ENCODE data around the gene ANKLE1. TPM values are rescaled to one million over a fixed set of nuclear protein-coding genes. Genes with fewer than 3 reads are reported as not detected.

ANKLE1 gene
- total and polyA plus RNA-seq, 10 of the 15 experiments (the other 5 are each of a cell fraction or from before 2014, with no cell fraction given): 2.2 to 17.9 (median 10.9) TPM

- no peak for ATAC-seq
- H3K4me3 ChIP-seq: no peak overlapping the region
- H3K36me3 ChIP-seq (ENCODE audit: control insufficient read depth in 2 of 2, insufficient read depth in 2 of 2, low read length in 1 of 2): peaks cover 5 to 15% of the 10 kb centered on the region in 2 experiments; a peak in 3 of 4 replicates
- no peaks in the 10 kb centered on the region for H3K79me2 ChIP-seq (ENCODE audit: control insufficient read depth, insufficient read depth, low read length)
- H3K27ac ChIP-seq (ENCODE audit: control insufficient read depth, insufficient read depth): no peak overlapping the region
- in situ Hi-C loops (cut with MboI) (no loop called here), intact Hi-C loops (cut with micrococcal nuclease; ENCODE audit: unreplicated experiment) (no loop called here)
- H2AFZ ChIP-seq (ENCODE audit: control insufficient read depth, low read depth, low read length): no peak overlapping the region
- H3K27me3 ChIP-seq (replicated peaks in 1 of 2; ENCODE audit: control insufficient read depth in 2 of 2, insufficient read depth in 2 of 2, low read length in 1 of 2): no peaks in the 10 kb centered on the region
- H3K4me1 ChIP-seq (ENCODE audit: control insufficient read depth, insufficient read depth, low read length): no peaks in the 10 kb centered on the region
- FAIRE-seq: no peak
- POLR2A ChIA-PET: no interaction called here
- H3K4me2 ChIP-seq (ENCODE audit: control insufficient read depth, insufficient read depth): no peak overlapping the region
- SMC1A ChIA-PET (ENCODE audit: uncharacterized antibody, unreplicated experiment): no interaction called here
- 86% methylated on average over 11 of the region's 11 CpGs for WGBS (ENCODE audit: insufficient coverage, insufficient replicate concordance, low lambda C conversion rate, missing lambda C conversion rate)
- RAD21 ChIA-PET (ENCODE audit: unreplicated experiment): no interaction called here
- H3K9ac ChIP-seq (ENCODE audit: control insufficient read depth, insufficient read depth, low read length): no peak overlapping the region
- H3K9me3 ChIP-seq (replicated peaks; ENCODE audit: control insufficient read depth, insufficient read depth, low read length): no peaks in the 10 kb centered on the region
- no peaks in the 10 kb centered on the region for H4K20me1 ChIP-seq (ENCODE audit: control insufficient read depth, insufficient read depth)
- CTCF ChIA-PET: interaction anchor here (0.5 kb wide), 1 partner anchor 240 kb away, joined by 3 read pairs; no protein-coding TSS in a partner anchor
- no peak for DNase-seq (ENCODE audit: low read depth, low spot score)
- TF ChIP-seq RAD21 (IDR thresholded peaks at IDR 0.05; ENCODE audit: insufficient read depth, low read depth, low read length) (no peak), BCL3 (IDR thresholded peaks at IDR 0.05; ENCODE audit: borderline replicate concordance, insufficient read depth, low read depth, low read length, poor library complexity, severe bottlenecking) (no peak), SPI1 (IDR thresholded peaks at IDR 0.05; ENCODE audit: borderline replicate concordance, insufficient read depth, low read depth, low read length) (no peak), SREBF2 (IDR thresholded peaks at IDR 0.05; ENCODE audit: low read length) (no peak), SMAD1 (IDR thresholded peaks at IDR 0.05; ENCODE audit: low read depth, partially characterized antibody) (no peak), ZBTB33 (IDR thresholded peaks at IDR 0.05) (no peak), RUNX3 (IDR thresholded peaks at IDR 0.05; ENCODE audit: low read length) (no peak), SUPT20H (IDR thresholded peaks at IDR 0.05; ENCODE audit: borderline replicate concordance, control insufficient read depth, low read depth, low read length) (no peak), ZNF687 (IDR thresholded peaks at IDR 0.05) (no peak), RELB (IDR thresholded peaks at IDR 0.05; ENCODE audit: low read depth) (no peak), DPF2 (IDR thresholded peaks at IDR 0.05) (no peak), CHD4 (IDR thresholded peaks at IDR 0.05) (no peak)
- no TSS peak for BruUV-seq (replicated peaks)
Observed at GRCh38 chr19:17320435-17320834, 38.7 kb downstream of the ANKLE1 start.

All from GM12878 (cell line).